Measurements from ENCODE around the gene RPL37.
"Not testable (repeated sequence)": the region's sequence is repeated elsewhere in the genome, so short reads cannot be mapped to it uniquely, and the experiment has no call there.

Gene RPL37

DNA sequence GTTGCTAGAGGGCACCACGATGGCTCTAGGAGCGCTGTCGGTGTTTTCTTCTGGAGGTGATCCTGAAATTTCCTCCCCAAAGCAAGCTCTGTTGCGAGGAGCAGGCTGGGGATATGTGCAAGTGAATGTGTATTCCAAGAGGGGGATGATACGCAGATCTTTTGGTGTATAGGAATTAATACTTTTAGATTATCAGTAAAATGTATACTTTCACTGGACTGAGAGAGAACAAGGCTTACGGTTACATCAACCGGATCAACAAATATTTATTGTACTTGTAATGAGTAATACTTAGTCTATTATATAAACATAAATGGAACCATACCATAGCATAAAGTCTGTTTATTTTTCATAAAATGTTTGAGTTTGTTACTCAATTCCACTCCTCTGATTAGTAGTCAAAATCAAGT is 36.2 kb downstream of the RPL37 start:
- H3K4me3 ChIP-seq (ENCODE audit: low read depth, low read length), result peak overlapping the region; percentile 55
- TF ChIP-seq CTCF (IDR thresholded peaks at IDR 0.05; ENCODE audit: borderline replicate concordance, insufficient read depth, low read depth, low read length), result no peak

GRCh38 chr5:40798012-40798800 is 36.8 kb downstream of the RPL37 start, which contains the start of gene PRKAA1:
PRKAA1 (minus strand) TSS chr5:40798374; CDS start chr5:40798189, 185 bp downstream.
- TF ChIP-seq CTCF (IDR thresholded peaks at IDR 0.05; ENCODE audit: borderline replicate concordance, insufficient read depth, low read depth, low read length), result peak; percentile 81

GRCh38 chr5:40797273-40798011 is 37.6 kb downstream of the RPL37 start:
- peak overlapping the region; percentile 72 for H3K4me3 ChIP-seq (ENCODE audit: low read depth, low read length)
- TF ChIP-seq CTCF (IDR thresholded peaks at IDR 0.05; ENCODE audit: borderline replicate concordance, insufficient read depth, low read depth, low read length), result no peak

More at GRCh38 chr5:40798012-40798800, 36.8 kb downstream of the RPL37 start, which contains the start of gene PRKAA1:
- H3K4me3 ChIP-seq (ENCODE audit: low read depth, low read length), result peak within 1 kb of the TSS; percentile 72

DNA sequence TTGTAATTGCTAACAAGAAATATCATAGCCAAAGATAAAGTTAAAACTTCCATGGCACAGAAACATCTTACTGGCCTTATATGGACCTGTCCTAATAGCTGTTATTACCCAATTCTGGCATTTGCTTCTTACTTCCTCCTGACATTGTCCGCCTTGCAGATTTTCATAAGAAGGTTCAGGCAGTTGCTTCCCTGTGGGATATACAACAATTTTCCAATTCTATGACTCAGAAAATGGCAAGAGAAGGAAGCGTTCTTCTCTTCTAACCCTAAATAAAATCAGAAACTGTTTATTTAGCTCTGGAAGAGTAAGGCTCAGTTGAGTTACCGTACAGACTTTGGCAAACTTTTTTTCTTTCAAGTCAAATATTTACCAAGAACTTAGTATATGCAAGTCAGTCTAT is 38.5 kb downstream of the RPL37 start:
- TF ChIP-seq CTCF (IDR thresholded peaks at IDR 0.05; ENCODE audit: borderline replicate concordance, insufficient read depth, low read depth, low read length), result no peak
- no peak overlapping the region for H3K4me3 ChIP-seq (ENCODE audit: low read depth, low read length)

GRCh38 chr5:40794877-40795276 is 40.1 kb downstream of the RPL37 start:
- H3K4me3 ChIP-seq (ENCODE audit: low read depth, low read length), result not testable (repeated sequence)

DNA sequence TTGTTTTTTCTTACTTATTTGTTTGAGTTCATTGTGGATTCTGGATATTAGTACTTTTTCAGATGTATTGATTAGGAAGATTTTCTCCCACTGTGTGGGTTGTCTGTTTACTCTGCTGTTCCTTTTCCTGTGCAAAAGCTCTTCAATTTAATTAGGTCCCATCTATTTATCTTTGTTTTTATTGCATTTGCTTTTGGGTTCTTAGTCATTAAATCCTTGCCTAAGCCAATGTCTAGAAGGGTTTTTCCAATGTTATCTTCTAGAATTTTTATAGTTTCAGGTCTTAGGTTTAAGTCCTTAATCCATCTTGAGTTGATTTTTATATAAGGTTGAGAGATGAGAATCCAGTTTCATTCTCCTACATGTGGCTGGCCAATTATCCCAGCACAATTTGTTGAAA is 40.7 kb downstream of the RPL37 start:
- not testable (repeated sequence) for H3K4me3 ChIP-seq (ENCODE audit: low read depth, low read length)

- H3K4me3 ChIP-seq (ENCODE audit: low read depth, low read length), result not testable (repeated sequence)
These were observed 42.3 kb downstream of the RPL37 start for GRCh38 chr5:40792691-40793090.

DNA sequence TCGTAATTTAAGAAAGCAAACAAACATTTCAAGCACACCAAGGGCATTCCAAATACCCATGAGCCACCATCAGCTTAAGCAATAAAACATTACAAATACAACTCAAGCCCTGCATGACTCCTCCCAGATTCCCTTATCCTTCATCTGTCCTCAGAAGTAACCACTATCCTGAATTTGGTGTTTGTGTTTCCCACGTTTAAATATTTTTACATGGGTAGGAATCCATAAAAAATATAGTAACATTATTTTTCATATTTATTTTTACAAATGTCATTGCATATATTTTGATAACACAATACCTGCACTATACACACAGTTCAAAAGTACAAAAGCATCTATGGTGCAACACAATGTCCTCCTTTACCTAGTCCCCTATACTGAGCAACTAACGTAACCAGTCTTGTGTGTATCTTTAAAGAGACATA is 43.3 kb downstream of the RPL37 start:
- no peak for TF ChIP-seq CTCF (IDR thresholded peaks at IDR 0.05; ENCODE audit: borderline replicate concordance, insufficient read depth, low read depth, low read length)
- no peak overlapping the region for H3K4me3 ChIP-seq (ENCODE audit: low read depth, low read length)
